ENCODE results near the gene MCRIP1.

MCRIP1 gene

GRCh38 chr17:81866440-81867169, 33.5 kb upstream of the MCRIP1 start:
- TF ChIP-seq POLR2A (IDR thresholded peaks at IDR 0.05; ENCODE audit: low read length) (no peak), GATA1 (IDR thresholded peaks at IDR 0.05; ENCODE audit: low read depth, low read length) (no peak)
- peak in 1 of 2 experiments; percentile 38 for DNase-seq

GRCh38 chr17:81865733-81866439, 32.8 kb upstream of the MCRIP1 start:
- DNase-seq, result no peak
- TF ChIP-seq POLR2A (IDR thresholded peaks at IDR 0.05; ENCODE audit: low read length) (no peak), GATA1 (IDR thresholded peaks at IDR 0.05; ENCODE audit: low read depth, low read length) (no peak)

DNA sequence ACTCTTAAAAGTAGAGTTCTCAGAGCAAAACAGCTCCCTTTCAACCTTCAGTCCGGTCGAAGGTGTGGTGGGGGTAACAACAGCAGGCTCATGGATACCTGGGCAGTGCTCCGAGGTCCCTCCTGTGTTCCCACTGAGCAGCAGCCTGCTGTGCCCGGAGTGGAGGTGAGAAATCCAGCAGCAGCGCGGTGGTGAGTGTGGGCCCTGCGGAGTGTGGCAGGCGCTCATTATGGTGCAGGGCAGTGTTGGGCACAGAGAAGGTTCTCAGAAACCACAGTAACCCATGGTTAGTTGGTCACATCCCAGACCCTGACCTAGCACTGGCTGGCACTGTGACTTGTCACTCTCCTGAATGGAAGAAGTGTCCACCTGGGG, 32.3 kb upstream of the MCRIP1 start:
- DNase-seq, result no peak
- TF ChIP-seq GATA1 (IDR thresholded peaks at IDR 0.05; ENCODE audit: low read depth, low read length) (no peak), POLR2A (IDR thresholded peaks at IDR 0.05; ENCODE audit: low read length) (no peak)

DNA sequence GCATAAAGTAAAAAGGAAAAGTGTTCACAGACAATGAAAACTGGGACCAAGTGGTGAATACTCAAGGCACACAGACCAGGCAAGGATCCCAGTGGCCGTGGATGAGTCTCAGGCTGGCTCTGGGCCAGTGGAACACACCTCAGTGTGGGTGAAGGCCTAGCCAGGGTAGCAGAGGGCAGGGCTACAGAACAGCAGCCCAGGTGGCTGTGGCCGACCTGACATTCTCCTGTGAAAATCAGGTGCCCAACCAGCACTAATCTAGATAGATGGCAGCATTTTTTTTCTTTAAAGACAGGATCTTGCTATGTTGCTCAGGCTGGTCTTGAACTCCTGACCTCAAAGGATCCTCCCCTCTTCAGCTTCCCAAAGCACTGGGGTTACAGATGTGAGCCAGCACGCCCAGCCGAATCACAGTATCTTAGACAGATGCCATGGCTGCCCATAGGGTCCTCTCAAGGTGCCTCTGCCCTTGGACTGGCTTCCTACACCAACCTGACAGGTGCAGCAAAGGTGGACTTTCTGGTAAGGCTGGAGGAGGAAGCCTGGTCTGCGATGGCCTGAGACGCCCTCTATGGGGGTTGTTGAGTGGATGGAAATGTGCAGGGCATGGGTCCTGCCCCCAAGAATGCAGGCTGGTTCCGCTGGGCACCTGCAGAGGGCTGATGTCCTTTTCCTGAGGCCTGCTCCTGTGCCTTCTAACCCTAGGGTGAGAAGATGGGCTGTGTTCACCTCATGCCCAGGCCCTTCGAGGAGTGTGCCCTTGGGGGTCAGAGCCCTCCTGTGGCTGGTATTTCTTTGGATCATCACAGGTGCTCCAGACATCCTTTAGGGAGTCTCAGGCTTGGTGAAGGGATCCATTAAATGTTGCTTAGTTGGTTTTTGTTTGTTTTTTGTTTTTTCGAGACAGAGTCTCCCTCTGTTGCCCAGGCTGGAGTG, 31.0 kb upstream of the MCRIP1 start:
- TF ChIP-seq POLR2A (IDR thresholded peaks at IDR 0.05; ENCODE audit: low read length) (peak; percentile 19), GATA1 (IDR thresholded peaks at IDR 0.05; ENCODE audit: low read depth, low read length) (no peak)
- no peak for DNase-seq

DNA sequence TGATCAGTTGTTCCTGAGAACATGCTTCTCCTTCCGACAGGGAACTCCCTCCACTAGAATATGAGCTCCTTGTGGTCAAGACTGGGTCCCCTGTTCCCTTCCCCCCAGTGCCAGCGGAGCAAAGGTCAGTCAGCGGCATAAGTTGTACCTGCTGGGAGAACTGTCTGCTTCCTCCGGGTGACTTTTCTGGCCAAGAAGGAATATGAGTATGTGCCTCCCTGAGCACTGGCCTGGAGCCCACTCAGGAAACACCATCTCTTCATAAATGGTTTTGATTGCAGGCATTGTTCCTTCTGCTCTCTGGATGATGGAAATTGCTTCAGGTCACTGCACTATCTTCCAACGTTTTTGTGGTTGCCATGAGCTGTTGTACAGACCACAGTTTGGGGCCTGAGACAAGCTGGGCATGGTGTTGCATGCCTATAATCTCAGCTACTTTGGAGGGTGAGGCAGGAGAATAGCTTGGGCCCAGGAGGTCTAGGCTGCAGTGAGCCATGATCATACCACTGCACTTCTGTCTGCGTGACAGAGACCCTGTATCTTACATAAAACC, 30.1 kb upstream of the MCRIP1 start:
- no peak for DNase-seq
- TF ChIP-seq POLR2A (IDR thresholded peaks at IDR 0.05; ENCODE audit: low read length), result no peak
- no peak for TF ChIP-seq GATA1 (IDR thresholded peaks at IDR 0.05; ENCODE audit: low read depth, low read length)

DNA sequence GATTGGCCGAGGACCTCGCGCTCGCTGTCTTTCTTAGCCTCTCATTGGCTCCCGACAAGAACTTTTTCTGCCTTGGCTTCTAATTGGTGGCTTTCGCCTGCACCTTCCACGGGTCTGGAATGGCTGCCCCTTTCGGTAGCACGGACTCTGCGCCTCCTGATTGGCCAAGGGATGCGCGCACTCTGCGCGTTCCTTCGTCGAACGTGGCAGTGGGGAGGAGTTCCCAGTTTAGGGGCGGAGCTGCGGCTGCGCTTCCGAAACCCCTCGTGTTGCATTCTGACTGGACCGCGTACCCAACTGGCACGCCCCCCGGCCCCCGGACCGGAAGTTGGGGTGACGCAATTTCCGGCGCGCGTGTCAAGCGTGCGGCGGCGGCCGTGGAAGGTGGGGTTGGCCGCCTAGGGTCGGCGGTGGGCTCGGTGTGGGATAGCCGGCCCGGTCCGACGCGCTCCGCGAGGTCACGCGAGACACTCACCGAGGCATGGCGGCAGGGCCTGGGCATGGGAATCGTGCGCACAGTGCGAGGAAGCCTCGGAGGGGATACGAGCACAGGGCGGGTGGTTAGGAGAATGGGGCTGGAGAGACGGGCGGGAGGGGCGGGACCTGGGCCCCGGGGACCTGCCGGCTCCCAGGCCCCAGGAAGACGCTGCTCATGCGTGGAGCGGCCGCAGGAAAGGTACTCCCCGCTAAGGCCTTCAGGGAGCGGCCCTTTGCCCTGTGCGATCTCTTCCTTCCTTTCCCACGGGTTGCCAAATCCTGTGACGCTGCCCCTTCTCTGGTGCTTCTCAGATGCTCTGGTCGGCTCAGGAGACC, 27.9 kb upstream of the MCRIP1 start:
- TF ChIP-seq GATA1 (IDR thresholded peaks at IDR 0.05; ENCODE audit: low read depth, low read length) (no peak), POLR2A (IDR thresholded peaks at IDR 0.05; ENCODE audit: low read length) (peak; percentile 84)
- peak; percentile 100 for DNase-seq

DNA sequence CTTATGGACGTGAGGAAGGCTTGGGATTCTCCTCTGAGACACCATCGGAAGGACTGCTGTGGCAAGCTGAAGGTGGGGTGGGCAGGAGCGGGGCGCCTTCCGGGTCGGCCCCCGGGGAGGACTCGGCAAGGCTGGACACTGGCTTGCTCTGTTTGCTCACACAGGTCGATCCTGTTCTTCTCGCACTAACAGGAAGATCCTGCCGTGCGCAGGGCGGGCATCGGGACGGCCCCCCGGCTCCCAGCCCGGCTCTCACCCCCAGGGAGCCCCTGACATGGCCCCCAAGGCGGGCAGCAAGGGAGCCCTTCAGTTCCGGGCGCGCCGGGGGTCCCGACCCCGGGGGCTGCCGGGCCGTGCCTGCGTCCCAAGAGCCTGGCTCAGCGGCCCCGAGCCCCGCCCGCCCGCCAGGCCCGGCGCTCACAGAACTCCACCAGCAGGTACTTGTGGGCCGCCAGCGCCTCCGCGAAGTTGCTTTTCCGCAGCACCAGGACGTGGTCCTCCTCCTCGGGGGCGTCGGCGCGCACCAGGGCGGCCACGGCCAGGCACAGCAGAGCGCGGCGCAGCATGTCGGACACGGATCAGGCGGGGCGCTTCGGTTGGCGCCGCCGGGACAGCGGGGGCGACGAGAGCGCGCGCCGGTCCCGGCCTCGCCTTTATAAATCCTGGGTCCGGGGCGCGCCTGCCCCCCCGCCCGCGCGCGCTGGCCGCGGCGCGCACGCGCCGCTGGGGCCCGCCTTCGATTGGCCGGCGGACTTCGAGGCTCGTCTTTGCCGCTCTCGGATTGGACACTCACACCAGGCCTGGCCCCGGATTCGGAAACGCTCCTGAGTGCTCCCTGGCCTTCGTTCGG, 27.0 kb upstream of the MCRIP1 start, which contains the start of gene P4HB:
TSS of gene P4HB (minus strand) at position 630 of the 850 bp plus-strand sequence. CDS start at position 566, 64 bp downstream.
- TF ChIP-seq GATA1 (IDR thresholded peaks at IDR 0.05; ENCODE audit: low read depth, low read length), result no peak
- peak; percentile 61 for TF ChIP-seq POLR2A (IDR thresholded peaks at IDR 0.05; ENCODE audit: low read length)
- DNase-seq, result peak in 1 of 2 experiments; percentile 71

GRCh38 chr17:81858967-81859905, 26.1 kb upstream of the MCRIP1 start:
- peak; percentile 76 to 83 for DNase-seq
- TF ChIP-seq GATA1 (IDR thresholded peaks at IDR 0.05; ENCODE audit: low read depth, low read length) (no peak), POLR2A (IDR thresholded peaks at IDR 0.05; ENCODE audit: low read length) (peak; percentile 22)

DNA sequence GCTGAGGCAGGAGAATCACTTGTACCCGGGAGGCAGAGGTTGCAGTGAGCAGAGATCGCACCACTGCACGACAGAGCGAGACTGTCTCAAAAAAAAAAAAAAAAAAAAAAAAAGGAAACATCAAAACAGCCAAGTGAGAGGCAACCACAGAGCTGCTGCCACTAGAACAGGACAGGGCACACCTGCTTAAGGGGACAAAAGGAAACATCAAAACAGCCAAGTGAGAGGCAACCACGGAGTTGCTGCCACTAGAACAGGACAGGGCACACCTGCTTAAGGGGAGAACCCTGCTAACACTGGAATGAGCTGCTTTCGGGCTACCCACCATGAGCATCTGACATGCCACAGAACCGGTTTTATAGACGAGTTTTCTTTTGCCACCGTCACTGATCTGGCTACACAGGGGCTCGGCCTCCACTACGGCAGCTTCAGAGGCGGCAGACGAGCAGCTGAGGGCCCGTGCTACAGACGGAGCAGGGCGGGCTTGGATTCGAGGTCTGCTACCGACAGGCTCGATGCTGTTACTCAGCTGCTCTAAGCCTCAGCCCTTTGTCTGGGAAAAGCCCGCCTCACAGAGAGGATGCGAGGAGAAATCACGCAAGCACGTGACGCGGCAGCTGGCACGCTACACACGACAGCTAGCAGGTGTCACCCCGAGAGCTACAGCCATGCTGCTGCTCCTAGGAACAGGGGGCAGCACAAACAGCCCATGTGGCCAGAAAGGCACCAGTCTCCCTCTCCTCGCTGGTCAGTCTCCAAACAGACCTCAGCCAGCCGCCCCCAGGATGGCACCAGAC, 25.3 kb upstream of the MCRIP1 start:
- TF ChIP-seq GATA1 (IDR thresholded peaks at IDR 0.05; ENCODE audit: low read depth, low read length) (no peak), POLR2A (IDR thresholded peaks at IDR 0.05; ENCODE audit: low read length) (no peak)
- DNase-seq, result no peak
